HUES64 (cell line): ENCODE measurements around the gene HIBADH.
"Not testable (repeated sequence)": the region's sequence is repeated elsewhere in the genome, so short reads cannot be mapped to it uniquely, and the experiment has no call there.

Experiments used
- H3K27ac ChIP-seq: 2 replicates; pipeline ENCODE4 v1.7.0; 2013; ENCODE audit warnings: low read depth, low read length, inconsistent platforms
- H3K27me3 ChIP-seq: 2 replicates; pipeline ENCODE4 v1.6.1; 2013; ENCODE audit warnings: mild to moderate bottlenecking, low read length; ENCODE audit not compliant: insufficient read depth
- H3K36me3 ChIP-seq: 2 replicates; pipeline ENCODE4 v1.6.1; 2013; ENCODE audit warnings: mild to moderate bottlenecking, low read length; ENCODE audit not compliant: insufficient read depth
- H3K4me1 ChIP-seq: 2 replicates; pipeline ENCODE4 v1.6.1; 2013; ENCODE audit warnings: mild to moderate bottlenecking, low read length, moderate library complexity; ENCODE audit not compliant: insufficient read depth
- H3K4me3 ChIP-seq: 2 replicates; pipeline ENCODE4 v1.5.1; 2013; ENCODE audit warnings: mild to moderate bottlenecking, low read length, moderate library complexity
- H3K9ac ChIP-seq: 2 replicates; pipeline ENCODE4 v1.6.1; 2013; ENCODE audit warnings: mild to moderate bottlenecking, low read depth, low read length
- H3K9me3 ChIP-seq: 2 replicates; pipeline ENCODE4 v1.6.1; 2013; ENCODE audit warnings: low read depth, low read length; ENCODE audit not compliant: insufficient read depth
- WGBS: fragments of 150-250, 120-280 bp; methylation state at CpG from one replicate; pipeline ENCODE4 v1.1.7; 2013; ENCODE audit warnings: missing lambda C conversion rate; 5-methylcytosine and 5-hydroxymethylcytosine counted together

Gene HIBADH

GRCh38 chr7:27652518-27652917 lies 10.2 kb downstream of the HIBADH start:
- H3K36me3 ChIP-seq = peaks cover 19% of the 10 kb centered on the region

GRCh38 chr7:27651702-27652101 lies 11.0 kb downstream of the HIBADH start:
- Histone ChIP-seq H3K9ac (no peak overlapping the region), H3K36me3 (peaks cover 25% of the 10 kb centered on the region), H3K27me3 (no peaks in the 10 kb centered on the region), H3K4me3 (no peak overlapping the region), H3K27ac (no peak overlapping the region), H3K4me1 (0 out of 2 replicates have a peak, but pooled peaks cover 3% of the 10 kb centered on the region), H3K9me3 (no peaks in the 10 kb centered on the region)

More at GRCh38 chr7:27652518-27652917, 10.2 kb downstream of the HIBADH start:
- Histone ChIP-seq H3K4me3 (no peak overlapping the region), H3K9ac (no peak overlapping the region), H3K9me3 (no peaks in the 10 kb centered on the region), H3K27ac (no peak overlapping the region), H3K4me1 (0 out of 2 replicates have a peak, but pooled peaks cover 3% of the 10 kb centered on the region), H3K27me3 (no peaks in the 10 kb centered on the region)
- WGBS = 95% methylated on average over 5 of the region's 6 CpGs

GRCh38 chr7:27650283-27650682 lies 12.4 kb downstream of the HIBADH start:
- H3K36me3 ChIP-seq = peaks cover 25% of the 10 kb centered on the region
- no peak overlapping the region for H3K27ac ChIP-seq
- no peaks in the 10 kb centered on the region for H3K27me3 ChIP-seq
- 0 out of 2 replicates have a peak, but pooled peaks cover 3% of the 10 kb centered on the region for H3K4me1 ChIP-seq
- 96% methylated on average over 4 of the region's 4 CpGs for WGBS
- no peaks in the 10 kb centered on the region for H3K9me3 ChIP-seq
- no peak overlapping the region for H3K4me3 ChIP-seq
- H3K9ac ChIP-seq = no peak overlapping the region

- 95% methylated on average over 1 of the region's 1 CpG for WGBS
- H3K36me3 ChIP-seq = peaks cover 32% of the 10 kb centered on the region
- 0 out of 2 replicates have a peak, but pooled peaks cover 3% of the 10 kb centered on the region for H3K4me1 ChIP-seq
- H3K27me3 ChIP-seq = no peaks in the 10 kb centered on the region
- no peak overlapping the region for H3K27ac ChIP-seq
- H3K4me3 ChIP-seq = no peak overlapping the region
- H3K9ac ChIP-seq = no peak overlapping the region
- H3K9me3 ChIP-seq = no peaks in the 10 kb centered on the region
Observed at GRCh38 chr7:27647489-27647888, 15.2 kb downstream of the HIBADH start.

GRCh38 chr7:27647046-27647445 lies 15.6 kb downstream of the HIBADH start:
- WGBS = 97% methylated on average over 7 of the region's 9 CpGs
- Histone ChIP-seq H3K4me1 (0 out of 2 replicates have a peak, but pooled peaks cover 4% of the 10 kb centered on the region), H3K36me3 (peaks cover 32% of the 10 kb centered on the region), H3K27ac (no peak overlapping the region), H3K4me3 (no peak overlapping the region), H3K27me3 (no peaks in the 10 kb centered on the region), H3K9me3 (no peaks in the 10 kb centered on the region), H3K9ac (no peak overlapping the region)

- no peak overlapping the region for H3K4me3 ChIP-seq
- 95% methylated on average over 2 of the region's 2 CpGs for WGBS
- H3K36me3 ChIP-seq = peaks cover 10% of the 10 kb centered on the region
- H3K4me1 ChIP-seq = peaks cover 25% of the 10 kb centered on the region
- no peak overlapping the region for H3K27ac ChIP-seq
- no peaks in the 10 kb centered on the region for H3K9me3 ChIP-seq
- H3K27me3 ChIP-seq = no peaks in the 10 kb centered on the region
- H3K9ac ChIP-seq = no peak overlapping the region
Observed at GRCh38 chr7:27642271-27642670, 20.4 kb downstream of the HIBADH start.

GRCh38 chr7:27641581-27642230 lies 21.0 kb downstream of the HIBADH start:
- Histone ChIP-seq H3K9me3 (no peaks in the 10 kb centered on the region), H3K27me3 (no peaks in the 10 kb centered on the region), H3K4me3 (no peak overlapping the region), H3K36me3 (0 out of 2 replicates have a peak, but pooled peaks cover 6% of the 10 kb centered on the region), H3K27ac (no peak overlapping the region), H3K4me1 (peaks cover 30% of the 10 kb centered on the region), H3K9ac (no peak overlapping the region)
- WGBS = 82% methylated on average over 3 of the region's 4 CpGs

GRCh38 chr7:27640884-27641574 lies 21.7 kb downstream of the HIBADH start:
- H3K9ac ChIP-seq = no peak overlapping the region
- H3K27me3 ChIP-seq = no peaks in the 10 kb centered on the region
- no peaks in the 10 kb centered on the region for H3K9me3 ChIP-seq
- no peak overlapping the region for H3K27ac ChIP-seq
- H3K4me1 ChIP-seq = peaks cover 37% of the 10 kb centered on the region
- no peak overlapping the region for H3K4me3 ChIP-seq
- 87% methylated on average over 4 of the region's 5 CpGs for WGBS
- 0 out of 2 replicates have a peak, but pooled peaks cover 6% of the 10 kb centered on the region for H3K36me3 ChIP-seq

GRCh38 chr7:27639851-27640250 lies 22.8 kb downstream of the HIBADH start:
- no peak overlapping the region for H3K27ac ChIP-seq
- WGBS = over 99% methylated on average over 6 of the region's 6 CpGs
- no peaks in the 10 kb centered on the region for H3K27me3 ChIP-seq
- 0 out of 2 replicates have a peak, but pooled peaks cover 6% of the 10 kb centered on the region for H3K36me3 ChIP-seq
- no peak overlapping the region for H3K4me3 ChIP-seq
- H3K9me3 ChIP-seq = no peaks in the 10 kb centered on the region
- H3K9ac ChIP-seq = no peak overlapping the region
- H3K4me1 ChIP-seq = peaks cover 42% of the 10 kb centered on the region

GRCh38 chr7:27639048-27639447 lies 23.6 kb downstream of the HIBADH start:
- H3K36me3 ChIP-seq, H3K27ac ChIP-seq, H3K9ac ChIP-seq, H3K4me3 ChIP-seq, H3K9me3 ChIP-seq, H3K27me3 ChIP-seq: not testable (repeated sequence)
- peaks cover 42% of the 10 kb centered on the region for H3K4me1 ChIP-seq
- 95% methylated on average over 1 of the region's 1 CpG for WGBS

GRCh38 chr7:27636326-27637006 lies 26.2 kb downstream of the HIBADH start:
- 94% methylated on average over 1 of the region's 1 CpG for WGBS
- Histone ChIP-seq H3K27me3 (no peaks in the 10 kb centered on the region), H3K9me3 (no peaks in the 10 kb centered on the region), H3K36me3 (0 out of 2 replicates have a peak, but pooled peaks cover 3% of the 10 kb centered on the region), H3K4me1 (peaks cover 35% of the 10 kb centered on the region), H3K27ac (no peak overlapping the region), H3K9ac (no peak overlapping the region), H3K4me3 (no peak overlapping the region)
